ENCODE measurements around the gene RAPGEF2. TPM values are rescaled to one million over a fixed set of nuclear protein-coding genes. Genes with fewer than 3 reads are reported as not detected.

The RAPGEF2 gene
- total RNA-seq, 1 experiment from 2014 or later: 37.1 TPM

DNA sequence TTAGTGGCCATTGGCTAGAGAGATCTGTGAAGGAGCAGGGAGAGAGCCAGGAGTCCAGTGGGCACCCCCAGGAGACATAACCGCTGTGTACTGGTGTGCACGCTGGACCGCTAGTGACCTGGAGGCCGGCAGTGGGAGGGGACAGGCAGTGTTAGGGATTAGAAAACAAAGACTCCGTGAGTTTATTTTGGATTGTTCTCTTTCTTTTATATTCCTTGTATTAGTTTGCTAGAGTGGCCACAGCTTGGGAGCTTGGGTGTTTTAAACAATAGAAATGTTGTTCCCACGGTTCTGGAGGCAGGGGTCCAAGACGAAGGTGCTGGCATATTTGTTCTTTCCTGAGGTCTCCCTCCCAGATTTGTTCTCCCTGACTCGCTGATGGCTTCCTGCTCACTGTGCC is 266.4 kb downstream of the RAPGEF2 start:
- H2BK120ac ChIP-seq (ENCODE audit: low read depth, low read length, poor library complexity, severe bottlenecking): no peak overlapping the region
- H4K91ac ChIP-seq (ENCODE audit: insufficient read length, low read depth, low read length): no peak overlapping the region
- H2BK5ac ChIP-seq (ENCODE audit: insufficient read length, low read length): no peak overlapping the region
- no peaks in the 10 kb centered on the region for H3K23me2 ChIP-seq (ENCODE audit: insufficient read length, low read depth, low read length, poor library complexity, severe bottlenecking)
- no peak overlapping the region for H4K8ac ChIP-seq (replicated peaks; ENCODE audit: insufficient read length, low read depth, low read length)
- peaks cover 0 to 6% of the 10 kb centered on the region in 2 experiments; a peak in 2 of 4 replicates for H3K4me1 Mint-ChIP-seq
- H3K79me2 ChIP-seq (ENCODE audit: insufficient read depth, low read length): no peaks in the 10 kb centered on the region
- H4K5ac ChIP-seq (ENCODE audit: insufficient read length, low read depth, low read length): no peak overlapping the region
- no peaks in the 10 kb centered on the region for H3K4me1 ChIP-seq (ENCODE audit: insufficient read depth, low read length)
- no peaks in the 10 kb centered on the region for H3K27me3 ChIP-seq (ENCODE audit: insufficient read depth, low read length)
- H3K79me1 ChIP-seq (ENCODE audit: insufficient read depth, low read depth, low read length, poor library complexity, severe bottlenecking): no peaks in the 10 kb centered on the region
- H3K36me3 Mint-ChIP-seq (ENCODE audit: insufficient read depth in 1 of 3, low read depth in 3 of 3): peaks cover 0 to 3% (median 0%) of the 10 kb centered on the region in 3 experiments; a peak in 2 of 7 replicates
- H4K20me1 ChIP-seq (ENCODE audit: control insufficient read depth, insufficient read depth, insufficient read length): no peaks in the 10 kb centered on the region
- H2AK5ac ChIP-seq (ENCODE audit: insufficient read length, low read length): no peak overlapping the region
- H2AFZ ChIP-seq (ENCODE audit: low read length): no peak overlapping the region
- H3K27ac ChIP-seq (ENCODE audit: insufficient read length, low read depth, low read length): no peak overlapping the region
- peaks cover 8% of the 10 kb centered on the region for H3K27me3 Mint-ChIP-seq (ENCODE audit: low read depth)
- H3K4me2 ChIP-seq (ENCODE audit: insufficient read depth, insufficient read length, low read length): no peak overlapping the region
- no peaks in the 10 kb centered on the region for H3K9me3 ChIP-seq (ENCODE audit: control insufficient read depth, low read depth, low read length)
- DNase-seq: no peak
- TF ChIP-seq, protein P1, sequence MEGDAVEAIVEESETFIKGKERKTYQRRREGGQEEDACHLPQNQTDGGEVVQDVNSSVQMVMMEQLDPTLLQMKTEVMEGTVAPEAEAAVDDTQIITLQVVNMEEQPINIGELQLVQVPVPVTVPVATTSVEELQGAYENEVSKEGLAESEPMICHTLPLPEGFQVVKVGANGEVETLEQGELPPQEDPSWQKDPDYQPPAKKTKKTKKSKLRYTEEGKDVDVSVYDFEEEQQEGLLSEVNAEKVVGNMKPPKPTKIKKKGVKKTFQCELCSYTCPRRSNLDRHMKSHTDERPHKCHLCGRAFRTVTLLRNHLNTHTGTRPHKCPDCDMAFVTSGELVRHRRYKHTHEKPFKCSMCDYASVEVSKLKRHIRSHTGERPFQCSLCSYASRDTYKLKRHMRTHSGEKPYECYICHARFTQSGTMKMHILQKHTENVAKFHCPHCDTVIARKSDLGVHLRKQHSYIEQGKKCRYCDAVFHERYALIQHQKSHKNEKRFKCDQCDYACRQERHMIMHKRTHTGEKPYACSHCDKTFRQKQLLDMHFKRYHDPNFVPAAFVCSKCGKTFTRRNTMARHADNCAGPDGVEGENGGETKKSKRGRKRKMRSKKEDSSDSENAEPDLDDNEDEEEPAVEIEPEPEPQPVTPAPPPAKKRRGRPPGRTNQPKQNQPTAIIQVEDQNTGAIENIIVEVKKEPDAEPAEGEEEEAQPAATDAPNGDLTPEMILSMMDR (conservative IDR thresholded peaks at IDR 0.05): no peak
- no peak overlapping the region for H3K18ac ChIP-seq (ENCODE audit: insufficient read length, low read depth, low read length)
- no peak overlapping the region for H3K23ac ChIP-seq (ENCODE audit: insufficient read length, low read depth, low read length)
- H2BK12ac ChIP-seq (ENCODE audit: insufficient read length, low read depth, low read length): no peak overlapping the region
- H3K14ac ChIP-seq (ENCODE audit: insufficient read depth, low read length): no peak overlapping the region
- H3T11ph ChIP-seq (ENCODE audit: low read length): no peak overlapping the region
- peaks cover 4 to 5% of the 10 kb centered on the region in 2 experiments for H3K9me3 Mint-ChIP-seq
- H3K56ac ChIP-seq (ENCODE audit: insufficient read length, low read depth, low read length): no peak overlapping the region
- no peak overlapping the region for H3K4me3 Mint-ChIP-seq
- no peak overlapping the region for H3K4ac ChIP-seq (ENCODE audit: low read depth, low read length)
- no peak overlapping the region for H2BK20ac ChIP-seq (ENCODE audit: low read depth, low read length, poor library complexity, severe bottlenecking)
- no peak overlapping the region for H3K9ac ChIP-seq (ENCODE audit: extremely low read depth, insufficient read length, low read length)
- no CpG with 5 or more reads among the region's 8 CpGs for WGBS (ENCODE audit: extremely low coverage, insufficient read length, low lambda C conversion rate)
- H3K27ac Mint-ChIP-seq: no peak overlapping the region
- no peak overlapping the region for H2BK15ac ChIP-seq (ENCODE audit: low read depth, low read length)
